Inflammatory macrophage treated with lipopolysaccharide for 4 hours (primary cell): ENCODE data around the gene KLF7.

Experiments
- DNase-seq: peaks from one replicate; pipeline ENCODE4 v3.0.0-alpha.2; 2020

The KLF7 gene

DNA sequence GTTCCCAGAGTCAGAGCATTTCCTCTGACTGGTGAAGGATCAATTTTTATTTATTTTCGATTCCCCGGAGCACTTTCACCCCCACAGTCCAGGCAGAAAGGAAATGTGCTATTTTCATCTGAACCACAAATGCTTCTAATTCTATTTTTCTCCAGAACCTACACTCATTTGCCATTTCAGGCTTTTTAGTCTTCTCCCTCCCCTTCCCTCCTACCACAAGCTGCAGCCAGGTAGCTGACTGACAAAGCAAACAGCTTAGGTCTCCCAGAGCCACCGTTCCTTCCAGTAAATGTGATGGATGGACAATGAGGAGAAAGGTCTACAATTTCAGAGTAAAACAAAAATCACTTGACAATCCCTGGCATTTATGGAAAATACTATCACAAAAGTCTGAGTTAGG, 76.9 kb downstream of the KLF7 start:
- DNase-seq = no peak

DNA sequence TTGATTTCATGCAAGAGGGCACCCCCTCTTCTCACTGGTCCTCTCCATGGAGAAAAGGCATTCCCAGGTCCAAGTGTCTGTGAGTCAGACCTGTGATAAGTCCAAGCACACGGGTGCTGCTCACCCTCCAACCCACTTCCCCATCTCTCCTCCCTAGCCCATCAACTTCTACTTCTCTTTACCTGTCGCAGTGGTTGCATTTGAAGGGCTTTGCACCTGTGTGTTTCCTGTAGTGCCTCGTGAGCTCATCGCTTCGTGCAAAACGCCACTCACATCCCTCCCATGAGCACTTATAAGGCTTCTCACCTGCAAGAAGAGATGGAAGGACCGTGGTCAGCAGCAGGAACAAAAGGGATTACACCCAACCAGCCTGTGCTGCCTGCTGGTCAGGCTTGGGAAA, 77.5 kb downstream of the KLF7 start:
- DNase-seq = no peak

DNA sequence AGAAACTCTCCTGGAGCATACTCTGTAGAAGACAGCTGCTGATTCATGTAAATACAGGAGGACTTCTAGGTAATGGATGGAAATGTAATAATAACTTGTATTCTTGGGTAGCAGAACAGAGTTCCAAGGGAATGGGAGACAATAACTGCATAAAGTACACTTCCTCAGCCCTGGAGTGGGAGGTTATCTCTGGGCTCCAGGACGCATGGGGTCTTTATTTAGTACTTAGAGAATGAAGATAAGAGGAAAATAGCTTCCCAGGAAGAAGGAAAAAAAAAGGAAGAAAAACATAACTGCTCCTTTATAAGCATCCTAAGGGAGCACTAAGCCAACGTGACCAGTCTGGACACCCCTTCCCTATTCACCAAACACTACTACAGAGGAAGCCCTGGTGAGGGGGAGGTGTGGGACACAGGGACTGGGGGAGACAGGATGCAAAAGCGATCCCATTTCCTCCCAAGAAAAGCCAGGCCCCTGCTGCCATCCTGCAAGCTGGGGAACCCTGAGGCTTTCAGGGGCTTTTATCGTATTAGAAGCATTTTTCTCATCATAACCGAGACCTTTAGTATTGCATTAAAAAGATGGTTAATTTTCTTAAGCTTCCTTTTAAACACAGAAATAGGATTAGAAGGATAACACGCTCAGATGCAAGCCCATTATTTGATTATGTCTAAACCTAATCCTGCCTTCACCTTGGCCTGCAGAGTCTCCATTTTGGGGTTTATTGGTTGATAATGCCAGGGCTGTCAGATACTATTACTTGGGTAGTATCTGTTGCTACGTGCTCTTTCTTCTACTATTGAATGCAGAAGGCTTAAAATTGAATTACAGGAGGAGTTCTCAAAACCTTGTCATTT, 78.5 kb downstream of the KLF7 start:
- no peak for DNase-seq

- DNase-seq = no peak
Observed at GRCh38 chr2:207086136-207086535, 79.6 kb downstream of the KLF7 start.

- no peak for DNase-seq
Observed at GRCh38 chr2:207085110-207085509, 80.6 kb downstream of the KLF7 start.

DNA sequence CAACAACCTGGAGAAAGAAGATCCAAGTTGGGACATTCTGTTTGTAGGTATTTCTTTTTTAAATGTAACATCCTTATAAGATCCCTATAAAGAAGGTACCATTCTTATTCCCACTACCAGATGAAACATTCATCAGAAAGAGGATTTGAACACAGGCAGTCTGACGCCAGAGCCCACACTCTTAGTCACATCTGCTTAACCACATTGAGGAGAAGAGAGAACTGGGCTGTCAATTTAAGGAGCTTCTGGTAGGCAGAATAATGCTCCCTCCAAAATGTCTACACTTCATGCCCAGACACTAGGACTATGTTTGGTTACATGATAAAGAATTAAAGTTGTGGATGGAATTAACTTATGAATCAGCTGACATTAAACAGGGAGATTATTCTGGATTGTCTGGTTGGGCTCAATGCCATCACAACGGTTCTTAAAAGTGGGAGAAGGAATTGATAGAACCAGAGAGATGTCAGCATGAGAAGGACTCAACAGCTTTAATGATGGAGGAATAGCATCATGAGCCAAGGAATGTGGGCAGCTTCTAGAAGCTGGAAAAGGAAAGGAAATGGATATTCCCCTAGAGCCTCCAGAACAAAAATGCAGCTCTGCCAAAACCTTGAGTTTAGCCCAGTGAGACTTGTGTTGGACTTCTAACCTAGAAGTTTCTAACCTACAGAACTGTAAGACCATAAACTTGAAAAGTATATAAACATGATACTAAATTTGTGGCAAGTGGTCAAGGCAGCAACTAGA, 82.2 kb downstream of the KLF7 start:
- no peak for DNase-seq

GRCh38 chr2:207082619-207083018, 83.1 kb downstream of the KLF7 start:
- no peak for DNase-seq

GRCh38 chr2:207078186-207078798, 87.5 kb downstream of the KLF7 start:
- DNase-seq = no peak

- DNase-seq = no peak
Observed at GRCh38 chr2:207077266-207077665, 88.5 kb downstream of the KLF7 start.

GRCh38 chr2:207075456-207075855, 90.3 kb downstream of the KLF7 start:
- no peak for DNase-seq

DNA sequence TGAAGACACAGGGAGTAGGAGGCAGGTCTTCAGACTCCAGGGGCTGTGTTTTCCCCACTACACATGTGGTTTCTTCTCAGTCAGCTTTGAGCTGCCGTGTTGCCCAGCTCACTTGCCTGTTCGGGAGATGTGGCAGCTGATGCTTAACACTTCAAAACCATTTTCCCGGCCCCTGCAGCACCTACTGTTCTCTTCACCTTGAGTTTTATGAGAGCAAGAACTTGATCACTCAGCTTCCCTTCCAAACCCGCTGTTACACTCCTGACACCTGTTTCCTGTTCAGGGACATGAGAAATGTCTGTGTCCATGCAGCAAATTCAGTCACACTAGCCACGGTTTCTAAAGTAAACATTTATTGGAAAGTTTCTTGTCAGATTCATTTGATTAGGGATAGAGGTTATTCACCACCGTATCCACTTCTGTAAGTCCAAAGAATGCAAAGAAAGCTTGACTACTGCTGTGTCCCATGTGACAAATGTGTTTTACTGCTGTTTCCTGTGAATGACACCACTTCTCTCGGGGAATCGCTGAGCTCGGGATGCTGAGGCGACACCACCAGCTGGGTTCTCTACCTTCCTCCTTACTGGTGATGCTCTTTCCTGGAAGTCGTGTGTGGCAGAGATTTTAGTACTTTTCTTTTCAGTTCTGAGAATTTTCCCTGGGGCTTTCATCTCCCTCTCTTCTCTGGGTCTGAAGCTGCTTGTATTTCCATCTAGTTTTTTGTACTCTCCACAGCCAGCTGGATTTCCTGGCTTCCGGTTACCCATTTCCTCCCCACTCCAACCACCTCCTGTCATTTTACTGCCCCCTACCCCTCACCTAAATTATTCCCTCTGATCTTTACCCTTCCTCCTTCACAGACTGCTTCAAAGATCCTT, 91.7 kb downstream of the KLF7 start:
- DNase-seq = peak; percentile 15

GRCh38 chr2:207073412-207073800, 92.3 kb downstream of the KLF7 start:
- DNase-seq = no peak

- no peak for DNase-seq
Observed at GRCh38 chr2:207072571-207072970, 93.2 kb downstream of the KLF7 start.

DNA sequence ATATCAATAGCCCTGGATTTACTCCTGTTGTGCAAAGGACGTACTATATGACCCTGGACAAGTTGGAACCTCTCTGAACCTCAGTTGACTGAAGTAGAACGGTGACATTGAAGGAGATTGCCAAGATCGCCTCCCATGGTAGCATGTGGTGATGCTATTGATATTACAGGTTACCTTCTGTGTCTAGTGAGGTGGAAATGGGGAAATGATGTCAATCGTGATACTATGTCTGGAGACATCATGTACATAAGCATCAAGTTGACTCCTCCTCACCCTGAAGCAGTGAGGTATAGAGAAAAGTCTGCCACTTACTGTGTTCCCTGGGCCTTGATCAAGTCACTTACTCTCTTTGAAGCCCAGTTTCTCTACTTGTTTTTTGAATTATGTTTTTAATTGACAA, 93.9 kb downstream of the KLF7 start:
- DNase-seq = no peak

- no peak for DNase-seq
Observed at GRCh38 chr2:207067473-207067872, 98.3 kb downstream of the KLF7 start.

GRCh38 chr2:207066791-207067460, 98.8 kb downstream of the KLF7 start:
- no peak for DNase-seq

DNA sequence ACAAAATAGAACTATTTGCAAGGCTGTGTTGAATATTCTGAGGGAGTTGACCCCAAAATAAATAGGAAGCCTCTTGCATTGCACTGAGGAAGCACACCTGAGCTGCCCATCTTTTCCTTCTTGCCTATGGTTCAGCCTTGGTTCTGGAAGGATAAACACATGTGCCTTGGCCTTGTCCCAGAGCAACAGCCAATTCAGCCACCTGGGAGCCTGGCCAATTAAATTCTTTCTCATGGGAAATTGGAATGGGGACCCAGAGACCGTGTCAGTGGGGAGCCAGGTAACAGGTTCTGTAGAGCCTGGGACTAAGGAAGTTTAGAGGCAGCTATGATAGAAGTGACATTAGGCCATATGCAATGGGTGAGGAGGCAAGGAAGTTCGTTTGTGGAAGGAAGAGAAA, 99.6 kb downstream of the KLF7 start:
- no peak for DNase-seq

GRCh38 chr2:207064128-207064690, 101.5 kb downstream of the KLF7 start:
- DNase-seq = no peak

- no peak for DNase-seq
Observed at GRCh38 chr2:207061181-207061580, 104.6 kb downstream of the KLF7 start.

GRCh38 chr2:207055257-207055656, 110.5 kb downstream of the KLF7 start:
- no peak for DNase-seq

DNA sequence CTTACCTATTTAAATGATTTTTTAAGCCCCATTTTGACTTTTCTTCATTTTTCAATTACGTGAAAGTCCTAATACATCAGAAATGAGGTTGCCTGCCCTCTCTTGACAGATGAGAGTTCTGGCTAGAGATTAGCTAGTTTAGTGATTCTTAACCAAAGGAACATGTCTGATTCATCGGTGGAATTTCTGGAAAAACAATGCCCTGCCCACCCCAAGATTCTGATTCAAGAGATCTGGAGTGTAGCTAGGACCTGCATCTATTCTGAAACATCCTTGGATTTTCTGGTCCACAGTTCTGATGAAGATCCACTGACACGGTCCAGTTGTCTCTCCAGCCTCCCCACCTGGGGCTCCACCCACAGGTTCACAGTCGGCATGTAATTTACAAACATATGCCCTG, 111.2 kb downstream of the KLF7 start:
- DNase-seq = no peak

DNA sequence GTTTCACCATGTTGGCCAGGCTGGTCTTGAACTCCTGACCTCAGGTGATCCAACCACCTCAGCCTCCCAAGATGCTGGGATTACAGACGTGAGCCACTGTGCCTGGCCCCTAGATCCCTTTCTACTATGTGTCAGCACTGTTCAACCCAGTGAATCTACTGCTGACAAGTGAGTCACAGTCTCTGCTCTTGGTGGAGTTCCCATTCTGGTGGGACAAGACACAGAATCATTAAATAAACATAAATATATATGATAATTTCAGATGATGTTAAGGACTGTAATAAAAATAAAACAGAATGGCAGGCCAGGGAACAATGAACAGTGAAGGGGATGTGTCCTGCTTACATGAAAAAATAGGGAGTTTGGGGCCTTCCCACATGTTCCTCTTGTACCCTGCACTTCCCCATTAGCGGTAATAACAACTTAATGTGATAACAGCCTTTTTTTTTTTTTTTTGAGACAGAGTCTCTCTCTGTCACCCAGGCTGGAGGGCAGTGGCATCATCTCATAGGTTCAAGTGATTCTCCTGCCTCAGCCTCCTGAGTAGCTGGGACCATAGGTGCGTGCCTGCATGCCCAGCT, 114.3 kb downstream of the KLF7 start:
- DNase-seq = peak; percentile 65
